GM12878 (cell line): ENCODE results near the gene KRTAP10-10. TPM values are rescaled to one million over a fixed set of nuclear protein-coding genes. Genes with fewer than 3 reads are reported as not detected.
"Not testable (repeated sequence)": the region's sequence is repeated elsewhere in the genome, so short reads cannot be mapped to it uniquely, and the experiment has no call there.

Source experiments
- ATAC-seq: fragments of 200-7000 bp; cut with Tn5 transposase; 3 replicates; pipeline ENCODE4 v1.9.1; 2020; ENCODE audit warnings: mild to moderate bottlenecking, moderate library complexity
- BruUV-seq: library from RNA; stranded (reverse); fragments of 400-500 nt; replicated peaks from 2 replicates; lab custom pipeline; 2021; lab: Mats Ljungman, UMichigan
- CTCF ChIA-PET: fragments of 300-600 bp; sonication (Branson Sonifier 250); formaldehyde crosslinking; extraction: SDS; loops from one replicate; lab custom pipeline; 2021; ENCODE audit warnings: inconsistent platforms; lab: Yijun Ruan, JAX
- POLR2A ChIA-PET: fragments of 350-600 bp; formaldehyde crosslinking; extraction: SDS; loops from one replicate; lab custom pipeline; 2021; ENCODE audit warnings: inconsistent platforms; lab: Charles Lee
- RAD21 ChIA-PET: fragments of 300-600 bp; sonication (Branson Sonifier 250); formaldehyde crosslinking; loops from one replicate; lab custom pipeline; 2023; ENCODE audit warnings: antibody characterized with exemption; ENCODE audit not compliant: unreplicated experiment; lab: Charles Lee
- SMC1A ChIA-PET: fragments of 300-600 bp; sonication (Branson Sonifier 250); formaldehyde crosslinking; loops from one replicate; lab custom pipeline; 2023; ENCODE audit not compliant: unreplicated experiment, uncharacterized antibody; lab: Charles Lee
- DNase-seq: peaks from one replicate; pipeline ENCODE4 v3.0.0-alpha.2; 2011; ENCODE audit warnings: low read depth, low spot score
- FAIRE-seq: peaks from 3 replicates; lab custom pipeline; 2011; peaks lifted over from hg19 to GRCh38; lab: Jason Lieb, UNC
- H2AFZ ChIP-seq: 2 replicates; pipeline ENCODE4 v1.6.0; 2011; ENCODE audit warnings: low read depth, low read length, control low read depth; ENCODE audit not compliant: control insufficient read depth
- H3K27ac ChIP-seq: 2 replicates; pipeline ENCODE4 v1.5.1; 2011; ENCODE audit warnings: control low read depth; ENCODE audit not compliant: control insufficient read depth, insufficient read depth
- H3K27me3 ChIP-seq, 2 experiments: replicated peaks in 1 of 2; 2 replicates each; pipeline versions ENCODE4 v1.6.0 to v1.6.1; 2011; ENCODE audit warnings: low read length in 1 of 2; ENCODE audit not compliant: control insufficient read depth in 2 of 2, insufficient read depth in 2 of 2
- H3K36me3 ChIP-seq, 2 experiments: 2 replicates each; pipeline ENCODE4 v1.5.1; 2011; ENCODE audit warnings: low read length in 1 of 2; ENCODE audit not compliant: control insufficient read depth in 2 of 2, insufficient read depth in 2 of 2
- H3K4me1 ChIP-seq: 2 replicates; pipeline ENCODE4 v1.6.1; 2011; ENCODE audit warnings: mild to moderate bottlenecking, low read length, moderate library complexity, mixed read lengths; ENCODE audit not compliant: control insufficient read depth, insufficient read depth
- H3K4me2 ChIP-seq: 2 replicates; pipeline ENCODE4 v1.6.0; 2011; ENCODE audit warnings: control low read depth; ENCODE audit not compliant: control insufficient read depth, insufficient read depth
- H3K4me3 ChIP-seq: fragments of 200-600 bp; sonication (generic); 2 replicates; pipeline ENCODE4 v1.5.1; 2016
- H3K79me2 ChIP-seq: 2 replicates; pipeline ENCODE4 v1.6.0; 2011; ENCODE audit warnings: low read length; ENCODE audit not compliant: control insufficient read depth, insufficient read depth
- H3K9ac ChIP-seq: 2 replicates; pipeline ENCODE4 v1.8.0; 2011; ENCODE audit warnings: low read length, control low read depth, mixed read lengths; ENCODE audit not compliant: control insufficient read depth, insufficient read depth
- H3K9me3 ChIP-seq: replicated peaks from 3 replicates; pipeline ENCODE4 v1.5.1; 2011; ENCODE audit warnings: mild to moderate bottlenecking, low read length; ENCODE audit not compliant: control insufficient read depth, insufficient read depth
- H4K20me1 ChIP-seq: 2 replicates; pipeline ENCODE4 v1.6.0; 2011; ENCODE audit not compliant: control insufficient read depth, insufficient read depth
- MYC ChIP-seq: IDR thresholded peaks from 2 replicates; pipeline ENCODE4 v1.6.1; 2011; ENCODE audit warnings: mild to moderate bottlenecking, low read length, moderate library complexity, inconsistent platforms; ENCODE audit not compliant: insufficient read depth, insufficient replicate concordance, insufficient read length, severe bottlenecking
- RB1 ChIP-seq: fragments of 450-650 bp; formaldehyde crosslinking; IDR thresholded peaks from 2 replicates; pipeline ENCODE4 v1.6.1; 2017; ENCODE audit warnings: mild to moderate bottlenecking, borderline replicate concordance
- SIN3A ChIP-seq: IDR thresholded peaks from 2 replicates; pipeline ENCODE4 v1.6.1; 2012; ENCODE audit warnings: low read depth, low read length, improper control_type of control experiment
- SMAD5 ChIP-seq: IDR thresholded peaks from 2 replicates; pipeline ENCODE4 v1.6.1; 2016; ENCODE audit warnings: antibody characterized with exemption, low read depth
- SPI1 ChIP-seq: IDR thresholded peaks from 2 replicates; pipeline ENCODE4 v1.6.1; 2011; ENCODE audit warnings: low read depth, mild to moderate bottlenecking, low read length, moderate library complexity, borderline replicate concordance; ENCODE audit not compliant: insufficient read depth
- WRNIP1 ChIP-seq: IDR thresholded peaks from 2 replicates; pipeline ENCODE4 v1.6.1; 2011; ENCODE audit warnings: low read depth, low read length, improper control_type of control experiment, borderline replicate concordance
- whole genome bisulfite sequencing: methylation state at CpG from one replicate; pipeline ENCODE4 v1.1.6; 2016; ENCODE audit warnings: low lambda C conversion rate; ENCODE audit not compliant: insufficient replicate concordance, insufficient coverage; ENCODE audit errors: missing lambda C conversion rate; 5-methylcytosine and 5-hydroxymethylcytosine counted together
- in situ Hi-C: fragments of 300-500 bp; cut with MboI; formaldehyde crosslinking; loops from 9 replicates; pipeline ENCODE4 v1.14.3; 2018; ENCODE audit warnings: mixed read lengths
- intact Hi-C: fragments of 100-400 bp; cut with micrococcal nuclease; formaldehyde crosslinking; loops from one replicate; pipeline ENCODE4 v1.14.2; 2022; ENCODE audit not compliant: unreplicated experiment
- polyA plus RNA-seq, 11 experiments: library from polyadenylated mRNA; depleted of rRNA in 4 of 11; unstranded in 6 of 11; stranded (reverse) in 5 of 11; fragments of >200 nt; fragmentation: Nextera tagmentation in 4 of 11; fragmentation: Illumina TruSeq in 1 of 11; extraction: Ambion mirVana in 4 of 11; extraction: Trizol in 1 of 11; gene quantifications; 1 replicate in 1 of 11; 2 replicates in 10 of 11; pipeline versions ENCODE4 v1.2.1 to v1.2.3, GENCODE V29; 2011 to 2016; ENCODE audit warnings: inconsistent platforms in 2 of 11, missing spikeins in 2 of 11, low read depth in 1 of 11
- total RNA-seq, 4 experiments: library from RNA; depleted of rRNA in 3 of 4; stranded (reverse); fragments of >200 nt in 3 of 4; fragmentation: Illumina TruSeq in 1 of 4; extraction: Trizol in 1 of 4; gene quantifications; 2 replicates each; pipeline versions ENCODE4 v1.2.1 to v1.2.3, GENCODE V29; 2013 to 2021
- TF ChIP-seq, protein P1 (sequence below): fragments of 450-650 bp; IDR thresholded peaks from 2 replicates; pipeline ENCODE4 v1.6.1; 2017; ENCODE audit warnings: mild to moderate bottlenecking, moderate library complexity
- TF ChIP-seq, protein P2 (sequence below): IDR thresholded peaks from 2 replicates; pipeline ENCODE4 v1.6.1; 2011; ENCODE audit warnings: borderline replicate concordance, low read depth, mild to moderate bottlenecking, moderate library complexity, mixed read lengths, low read length; ENCODE audit not compliant: insufficient read depth; ENCODE audit errors: extremely low read length

The KRTAP10-10 gene
- total and polyA plus RNA-seq, 10 of the 15 experiments (the other 5 are each of a cell fraction or from before 2014, with no cell fraction given) = not detected

- Histone ChIP-seq H4K20me1 (no peaks in the 10 kb centered on the region), H3K4me1 (no peaks in the 10 kb centered on the region; the same call in 1 of the 2 replicates), H3K36me3 (no peaks in the 10 kb centered on the region), H3K4me2 (no peak overlapping the region), H3K9ac (no peak overlapping the region), H3K9me3 (no peaks in the 10 kb centered on the region), H2AFZ (no peak overlapping the region), H3K27ac (no peak overlapping the region), H3K27me3 (peaks cover 0 to 1% of the 10 kb centered on the region in 2 experiments; a peak in 2 of 4 replicates), H3K4me3 (no peak overlapping the region), H3K79me2 (no peaks in the 10 kb centered on the region)
- in situ Hi-C loops = no loop called here
- 6% methylated on average over 6 of the region's 6 CpGs for WGBS
- POLR2A ChIA-PET = no interaction called here
- RAD21 ChIA-PET = no interaction called here
- TF ChIP-seq, protein P1, sequence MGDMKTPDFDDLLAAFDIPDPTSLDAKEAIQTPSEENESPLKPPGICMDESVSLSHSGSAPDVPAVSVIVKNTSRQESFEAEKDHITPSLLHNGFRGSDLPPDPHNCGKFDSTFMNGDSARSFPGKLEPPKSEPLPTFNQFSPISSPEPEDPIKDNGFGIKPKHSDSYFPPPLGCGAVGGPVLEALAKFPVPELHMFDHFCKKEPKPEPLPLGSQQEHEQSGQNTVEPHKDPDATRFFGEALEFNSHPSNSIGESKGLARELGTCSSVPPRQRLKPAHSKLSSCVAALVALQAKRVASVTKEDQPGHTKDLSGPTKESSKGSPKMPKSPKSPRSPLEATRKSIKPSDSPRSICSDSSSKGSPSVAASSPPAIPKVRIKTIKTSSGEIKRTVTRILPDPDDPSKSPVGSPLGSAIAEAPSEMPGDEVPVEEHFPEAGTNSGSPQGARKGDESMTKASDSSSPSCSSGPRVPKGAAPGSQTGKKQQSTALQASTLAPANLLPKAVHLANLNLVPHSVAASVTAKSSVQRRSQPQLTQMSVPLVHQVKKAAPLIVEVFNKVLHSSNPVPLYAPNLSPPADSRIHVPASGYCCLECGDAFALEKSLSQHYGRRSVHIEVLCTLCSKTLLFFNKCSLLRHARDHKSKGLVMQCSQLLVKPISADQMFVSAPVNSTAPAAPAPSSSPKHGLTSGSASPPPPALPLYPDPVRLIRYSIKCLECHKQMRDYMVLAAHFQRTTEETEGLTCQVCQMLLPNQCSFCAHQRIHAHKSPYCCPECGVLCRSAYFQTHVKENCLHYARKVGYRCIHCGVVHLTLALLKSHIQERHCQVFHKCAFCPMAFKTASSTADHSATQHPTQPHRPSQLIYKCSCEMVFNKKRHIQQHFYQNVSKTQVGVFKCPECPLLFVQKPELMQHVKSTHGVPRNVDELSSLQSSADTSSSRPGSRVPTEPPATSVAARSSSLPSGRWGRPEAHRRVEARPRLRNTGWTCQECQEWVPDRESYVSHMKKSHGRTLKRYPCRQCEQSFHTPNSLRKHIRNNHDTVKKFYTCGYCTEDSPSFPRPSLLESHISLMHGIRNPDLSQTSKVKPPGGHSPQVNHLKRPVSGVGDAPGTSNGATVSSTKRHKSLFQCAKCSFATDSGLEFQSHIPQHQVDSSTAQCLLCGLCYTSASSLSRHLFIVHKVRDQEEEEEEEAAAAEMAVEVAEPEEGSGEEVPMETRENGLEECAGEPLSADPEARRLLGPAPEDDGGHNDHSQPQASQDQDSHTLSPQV = no peak
- TF ChIP-seq MYC (no peak), WRNIP1 (no peak), SPI1 (no peak), RB1 (no peak), SIN3A (no peak), SMAD5 (no peak)
- TF ChIP-seq, protein P2, sequence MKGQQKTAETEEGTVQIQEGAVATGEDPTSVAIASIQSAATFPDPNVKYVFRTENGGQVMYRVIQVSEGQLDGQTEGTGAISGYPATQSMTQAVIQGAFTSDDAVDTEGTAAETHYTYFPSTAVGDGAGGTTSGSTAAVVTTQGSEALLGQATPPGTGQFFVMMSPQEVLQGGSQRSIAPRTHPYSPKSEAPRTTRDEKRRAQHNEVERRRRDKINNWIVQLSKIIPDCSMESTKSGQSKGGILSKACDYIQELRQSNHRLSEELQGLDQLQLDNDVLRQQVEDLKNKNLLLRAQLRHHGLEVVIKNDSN = no peak
- ATAC-seq (no peak), DNase-seq (no peak), FAIRE-seq (no peak)
- CTCF ChIA-PET = no interaction called here
- no TSS peak for BruUV-seq
- intact Hi-C loops = no loop called here
- SMC1A ChIA-PET = interaction anchor here (1.6 kb wide), 1 partner anchor 108 kb away, joined by 4 read pairs; no protein-coding TSS in a partner anchor
Measured at GRCh38 chr21:44684483-44684882, 47.3 kb downstream of the KRTAP10-10 start.

DNA sequence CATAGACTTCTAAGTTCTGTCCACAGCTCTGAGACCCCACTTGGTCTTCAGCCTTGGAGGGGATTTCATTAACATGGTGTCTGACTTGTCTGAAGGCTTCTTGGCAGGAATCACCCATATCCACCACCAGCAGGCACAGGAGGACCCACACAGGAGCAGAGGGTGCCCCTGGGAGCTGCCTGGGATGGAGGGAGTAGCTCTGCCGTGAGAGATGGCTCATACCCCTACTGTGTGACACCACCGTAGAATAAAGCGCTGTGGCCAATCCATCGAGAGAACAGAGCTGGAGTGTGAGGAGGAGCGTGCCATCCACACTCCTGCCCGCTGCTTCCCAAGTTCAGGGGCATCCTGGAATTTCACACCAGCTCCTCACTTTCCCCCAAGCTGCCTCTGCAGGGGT is 47.9 kb downstream of the KRTAP10-10 start:
- H3K9ac ChIP-seq, H3K4me3 ChIP-seq, in situ Hi-C loops, DNase-seq, POLR2A ChIA-PET, H3K27ac ChIP-seq, intact Hi-C loops, FAIRE-seq, H3K4me2 ChIP-seq, H3K36me3 ChIP-seq, H3K4me1 ChIP-seq, RAD21 ChIA-PET, ATAC-seq, H3K9me3 ChIP-seq, H4K20me1 ChIP-seq, H3K79me2 ChIP-seq, BruUV-seq, H3K27me3 ChIP-seq, SMC1A ChIA-PET, H2AFZ ChIP-seq: not testable (repeated sequence)
- WGBS = 48% methylated on average over 6 of the region's 6 CpGs
- CTCF ChIA-PET = interaction anchor here (0.7 kb wide), 1 partner anchor 72 kb away, joined by 4 read pairs; no protein-coding TSS in a partner anchor
